IMR-90 (cell line): ENCODE measurements around the gene TNKS2. TPM values are rescaled to one million over a fixed set of nuclear protein-coding genes. Genes with fewer than 3 reads are reported as not detected.
A peak's percentile ranks its signal among the peaks of the same experiment; 100 is the strongest.

Experiments
- ATAC-seq: fragments of 200-7000 bp; cut with Tn5 transposase; 2 replicates; pipeline ENCODE4 v1.9.1; 2020; ENCODE audit warnings: low read depth, mild to moderate bottlenecking, moderate library complexity
- BruUV-seq: library from RNA; stranded (reverse); fragments of 400-500 nt; replicated peaks from 2 replicates; lab custom pipeline; 2021; lab: Mats Ljungman, UMichigan
- CTCF ChIA-PET: fragments of 300-600 bp; formaldehyde crosslinking; extraction: SDS; loops from one replicate; lab custom pipeline; 2021; ENCODE audit warnings: antibody characterized with exemption; lab: Yijun Ruan, JAX
- POLR2A ChIA-PET: fragments of 300-600 bp; sonication (Branson Sonifier 250); formaldehyde crosslinking; loops from one replicate; lab custom pipeline; 2022; ENCODE audit warnings: antibody characterized with exemption; ENCODE audit not compliant: unreplicated experiment; lab: Charles Lee
- DNase-seq: peaks from one replicate; pipeline ENCODE4 v3.0.0; 2013
- H2AFZ ChIP-seq: replicated peaks from 2 replicates; pipeline ENCODE3; 2013; ENCODE audit warnings: low read length, mild to moderate bottlenecking; ENCODE audit not compliant: poor library complexity
- H2AK5ac ChIP-seq: 2 replicates; pipeline ENCODE4 v1.6.1; 2013; ENCODE audit warnings: low read depth, low read length, inconsistent platforms
- H2AK9ac ChIP-seq: replicated peaks from 2 replicates; pipeline ENCODE3; 2013; ENCODE audit warnings: mild to moderate bottlenecking, low read depth, low read length, moderate library complexity; ENCODE audit not compliant: poor library complexity
- H2BK120ac ChIP-seq: 2 replicates; pipeline ENCODE4 v1.6.1; 2013; ENCODE audit warnings: low read depth, low read length, inconsistent platforms
- H2BK15ac ChIP-seq: 3 replicates; pipeline ENCODE4 v1.6.1; 2013; ENCODE audit warnings: low read depth, low read length, inconsistent platforms
- H2BK20ac ChIP-seq: 2 replicates; pipeline ENCODE4 v1.6.1; 2013; ENCODE audit warnings: low read depth, mild to moderate bottlenecking, inconsistent platforms, low read length, moderate library complexity
- H2BK5ac ChIP-seq: 2 replicates; pipeline ENCODE4 v1.6.1; 2013; ENCODE audit warnings: mild to moderate bottlenecking, low read depth, low read length, inconsistent platforms; ENCODE audit not compliant: poor library complexity, severe bottlenecking
- H3K14ac ChIP-seq: replicated peaks from 2 replicates; pipeline ENCODE4 v1.6.1; 2013; ENCODE audit warnings: low read depth, low read length, inconsistent platforms
- H3K18ac ChIP-seq: 2 replicates; pipeline ENCODE4 v1.6.1; 2013; ENCODE audit warnings: low read depth, low read length, control low read depth
- H3K23ac ChIP-seq: 2 replicates; pipeline ENCODE4 v1.6.1; 2013; ENCODE audit warnings: low read depth, low read length, inconsistent platforms
- H3K27ac ChIP-seq: 2 replicates; pipeline ENCODE4 v1.5.1; 2013; ENCODE audit warnings: mild to moderate bottlenecking, control low read depth, low read length; ENCODE audit not compliant: insufficient read depth
- H3K27me3 ChIP-seq: 2 replicates; pipeline ENCODE4 v1.6.1; 2013; ENCODE audit warnings: low read length; ENCODE audit not compliant: control insufficient read depth, insufficient read depth
- H3K36me3 ChIP-seq: 2 replicates; pipeline ENCODE4 v1.6.1; 2013; ENCODE audit warnings: low read length, mixed read lengths; ENCODE audit not compliant: control insufficient read depth, insufficient read depth
- H3K4ac ChIP-seq: 2 replicates; pipeline ENCODE4 v1.6.1; 2013; ENCODE audit warnings: low read depth, low read length, inconsistent platforms
- H3K4me1 ChIP-seq: 2 replicates; pipeline ENCODE4 v1.6.1; 2013; ENCODE audit warnings: low read length, mixed read lengths; ENCODE audit not compliant: control insufficient read depth, insufficient read depth
- H3K4me2 ChIP-seq: 2 replicates; pipeline ENCODE4 v1.6.1; 2013; ENCODE audit warnings: low read depth, mild to moderate bottlenecking, control low read depth, low read length, moderate library complexity
- H3K4me3 ChIP-seq: 2 replicates; pipeline ENCODE4 v1.5.1; 2013; ENCODE audit warnings: low read depth, mild to moderate bottlenecking, control low read depth, low read length, moderate library complexity; ENCODE audit not compliant: insufficient read depth
- H3K56ac ChIP-seq: 2 replicates; pipeline ENCODE4 v1.6.1; 2013; ENCODE audit warnings: low read length, inconsistent platforms; ENCODE audit not compliant: insufficient read depth; ENCODE audit errors: extremely low read depth
- H3K79me1 ChIP-seq, 2 experiments: 2 replicates each; pipeline ENCODE4 v1.6.1; 2013; ENCODE audit warnings: low read length in 2 of 2, inconsistent platforms in 1 of 2, low read depth in 1 of 2
- H3K9ac ChIP-seq: 2 replicates; pipeline ENCODE4 v1.6.1; 2013; ENCODE audit warnings: low read depth, low read length, control low read depth
- H3K9me1 ChIP-seq: 2 replicates; pipeline ENCODE4 v1.6.1; 2013; ENCODE audit warnings: low read length, inconsistent platforms; ENCODE audit not compliant: insufficient read depth
- H3K9me3 ChIP-seq: 2 replicates; pipeline ENCODE4 v1.6.1; 2013; ENCODE audit warnings: low read length; ENCODE audit not compliant: control insufficient read depth, insufficient read depth
- H4K20me1 ChIP-seq: 2 replicates; pipeline ENCODE4 v1.6.1; 2013; ENCODE audit warnings: low read length, inconsistent platforms; ENCODE audit not compliant: insufficient read depth
- H4K5ac ChIP-seq: 2 replicates; pipeline ENCODE4 v1.6.1; 2013; ENCODE audit warnings: mild to moderate bottlenecking, low read depth, low read length, control low read depth
- H4K8ac ChIP-seq, 2 experiments: 2 replicates each; pipeline ENCODE4 v1.6.1; 2013; ENCODE audit warnings: low read depth in 2 of 2, low read length in 2 of 2, control low read depth in 1 of 2, inconsistent platforms in 1 of 2
- H4K91ac ChIP-seq: 2 replicates; pipeline ENCODE4 v1.6.1; 2013; ENCODE audit warnings: low read depth, low read length, inconsistent platforms; ENCODE audit not compliant: insufficient read depth
- BHLHE40 ChIP-seq: fragments of 150-350 bp; IDR thresholded peaks from 2 replicates; pipeline ENCODE4 v1.6.1; 2016; ENCODE audit warnings: mild to moderate bottlenecking, low read depth, low read length
- CEBPB ChIP-seq: IDR thresholded peaks from 2 replicates; pipeline ENCODE4 v1.6.1; 2012; ENCODE audit warnings: low read depth, low read length, improper control_type of control experiment
- CHD1 ChIP-seq: IDR thresholded peaks from 2 replicates; pipeline ENCODE4 v1.6.1; 2012; ENCODE audit warnings: low read depth, low read length, improper control_type of control experiment
- MAFK ChIP-seq: IDR thresholded peaks from 2 replicates; pipeline ENCODE4 v1.6.1; 2012; ENCODE audit warnings: low read depth, low read length, improper control_type of control experiment
- MXI1 ChIP-seq: IDR thresholded peaks from 2 replicates; pipeline ENCODE4 v1.6.1; 2012; ENCODE audit warnings: low read depth, mild to moderate bottlenecking, low read length, moderate library complexity, borderline replicate concordance
- RAD21 ChIP-seq: IDR thresholded peaks from 2 replicates; pipeline ENCODE4 v1.6.1; 2012; ENCODE audit warnings: low read length, improper control_type of control experiment
- RFX5 ChIP-seq: IDR thresholded peaks from 2 replicates; pipeline ENCODE4 v1.8.0; 2012; ENCODE audit warnings: low read depth, mild to moderate bottlenecking, low read length, moderate library complexity
- USF2 ChIP-seq: fragments of 150-350 bp; IDR thresholded peaks from 2 replicates; pipeline ENCODE4 v1.6.1; 2017; ENCODE audit warnings: mild to moderate bottlenecking, antibody characterized with exemption, low read length, low read depth
- WGBS, 2 experiments: methylation state at CpG; one replicate each; pipeline versions ENCODE4 v1.1.5 to v1.1.7; 2013; ENCODE audit warnings: missing lambda C conversion rate in 2 of 2; ENCODE audit not compliant: insufficient read length in 1 of 2; ENCODE audit errors: extremely low coverage in 2 of 2; 5-methylcytosine and 5-hydroxymethylcytosine counted together
- dilution Hi-C: fragments of 300-500 bp; cut with HindIII; formaldehyde crosslinking; loops from one replicate; pipeline ENCODE4 v1.14.3; 2018; ENCODE audit warnings: low sequenced_read_pairs; ENCODE audit not compliant: unreplicated experiment
- in situ Hi-C: fragments of 300-500 bp; cut with MboI; formaldehyde crosslinking; loops from 3 replicates; pipeline ENCODE4 v1.14.3; 2019; ENCODE audit warnings: low sequenced_read_pairs, inconsistent platforms, mixed read lengths
- intact Hi-C: fragments of 100-400 bp; cut with micrococcal nuclease; formaldehyde crosslinking; loops from 2 replicates; pipeline ENCODE4 v1.10.0; 2022
- polyA plus RNA-seq, 3 experiments: library from polyadenylated mRNA; depleted of rRNA; stranded (reverse); fragments of >200 nt; gene quantifications; 2 replicates each; pipeline ENCODE4 v1.2.3, GENCODE V29; 2012; ENCODE audit warnings: low replicate concordance in 1 of 3
- total RNA-seq: library from RNA; depleted of rRNA; stranded (reverse); fragments of >200 nt; gene quantifications from 2 replicates; pipeline ENCODE4 v1.2.3, GENCODE V29; 2012

The TNKS2 gene
- total and polyA plus RNA-seq, 2 of the 4 experiments (the other 2 are of a cell fraction): 17.0 to 41.4 TPM

DNA sequence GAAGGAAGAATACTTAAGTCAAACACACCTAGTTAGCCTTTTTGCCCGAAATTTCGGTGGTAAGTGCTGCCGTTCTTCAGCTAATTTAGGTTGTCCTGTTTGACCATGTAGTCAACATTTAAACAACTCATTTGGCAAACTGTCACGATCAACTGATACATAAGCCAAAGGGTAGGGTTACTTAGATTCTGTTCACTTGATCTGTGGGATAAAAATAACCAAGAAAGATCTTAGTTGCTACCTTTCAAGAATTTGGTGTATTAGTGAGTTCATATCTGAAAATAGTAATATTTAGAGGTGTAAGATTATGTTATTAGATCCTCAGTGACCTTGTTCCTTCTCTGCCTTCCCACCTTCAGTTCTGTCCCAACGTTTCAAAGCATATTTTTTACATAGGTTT lies 2.0 kb downstream of the TNKS2 start:
- in situ Hi-C loops (no loop called here), intact Hi-C loops (no loop called here), dilution Hi-C loops (no loop called here)
- Histone ChIP-seq H3K27ac (no peak overlapping the region), H4K91ac (no peak overlapping the region), H2BK15ac (no peak overlapping the region), H2AK9ac (no peak overlapping the region), H3K56ac (no peak overlapping the region), H2BK5ac (no peak overlapping the region), H2AFZ (no peak overlapping the region), H4K8ac (no peak overlapping the region), H3K4ac (no peak overlapping the region), H3K9me3 (no peaks in the 10 kb centered on the region), H3K4me1 (peaks cover 2% of the 10 kb centered on the region; the same call in 1 of the 2 replicates), H2BK120ac (no peak overlapping the region), H3K79me1 (peaks cover 14 to 57% of the 10 kb centered on the region in 2 experiments; a peak in 3 of 4 replicates), H3K27me3 (no peaks in the 10 kb centered on the region), H2BK20ac (no peak overlapping the region), H2AK5ac (no peak overlapping the region), H3K9me1 (no peaks in the 10 kb centered on the region), H3K18ac (no peak overlapping the region), H3K36me3 (peaks cover 2% of the 10 kb centered on the region), H3K4me3 (peak overlapping the region; percentile 24; the same call in 1 of the 2 replicates), H3K4me2 (peak overlapping the region; percentile 98), H3K9ac (peak overlapping the region; percentile 39; the same call in 1 of the 2 replicates), H4K20me1 (peaks cover 39% of the 10 kb centered on the region; the same call in 1 of the 2 replicates), H4K5ac (no peak overlapping the region), H3K23ac (peak overlapping the region; percentile 18; the same call in 1 of the 2 replicates), H3K14ac (no peak overlapping the region)
- TF ChIP-seq CEBPB: no peak
- TF ChIP-seq MXI1: no peak
- no peak for TF ChIP-seq RAD21
- TF ChIP-seq RFX5: no peak
- no peak for TF ChIP-seq CHD1
- no peak for TF ChIP-seq BHLHE40
- TF ChIP-seq USF2: no peak
- no peak for TF ChIP-seq MAFK
- no peak for ATAC-seq
- POLR2A ChIA-PET: no interaction called here
- no CpG with 5 or more reads among the region's 5 CpGs for WGBS, 2 experiments
- CTCF ChIA-PET: no interaction called here
- no peak for DNase-seq
- no TSS peak for BruUV-seq
